GM21737 (cell line): ENCODE results near the gene DPP8.
"Not testable (repeated sequence)": the region's sequence is repeated elsewhere in the genome, so short reads cannot be mapped to it uniquely, and the experiment has no call there.

Experiments
- ATAC-seq: cut with Tn5 transposase; IDR thresholded peaks from one replicate; pipeline ENCODE4 v1.9.1; 2021; ENCODE audit warnings: mild to moderate bottlenecking, moderate library complexity; ENCODE audit not compliant: unreplicated experiment

Gene DPP8

DNA sequence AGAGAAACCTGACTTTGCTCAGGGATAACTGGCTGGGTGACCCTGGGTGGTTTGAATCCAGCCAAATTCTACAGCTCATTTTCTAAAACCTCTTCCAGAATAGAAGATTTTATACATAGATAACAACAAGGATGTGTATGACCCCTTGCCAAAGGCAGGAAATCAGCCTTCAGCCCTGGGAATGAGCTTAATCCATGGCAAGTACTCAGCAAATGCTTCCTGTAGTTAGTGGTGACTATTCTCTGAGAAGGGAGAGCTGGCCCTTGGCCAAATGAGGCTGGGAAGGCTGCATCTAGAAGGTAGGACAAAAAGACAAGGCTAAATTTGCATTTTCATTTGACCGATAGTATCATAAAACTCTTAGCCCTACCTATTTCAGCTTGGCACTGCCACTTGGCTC lies 8.1 kb upstream of the DPP8 start:
- no peak for ATAC-seq

DNA sequence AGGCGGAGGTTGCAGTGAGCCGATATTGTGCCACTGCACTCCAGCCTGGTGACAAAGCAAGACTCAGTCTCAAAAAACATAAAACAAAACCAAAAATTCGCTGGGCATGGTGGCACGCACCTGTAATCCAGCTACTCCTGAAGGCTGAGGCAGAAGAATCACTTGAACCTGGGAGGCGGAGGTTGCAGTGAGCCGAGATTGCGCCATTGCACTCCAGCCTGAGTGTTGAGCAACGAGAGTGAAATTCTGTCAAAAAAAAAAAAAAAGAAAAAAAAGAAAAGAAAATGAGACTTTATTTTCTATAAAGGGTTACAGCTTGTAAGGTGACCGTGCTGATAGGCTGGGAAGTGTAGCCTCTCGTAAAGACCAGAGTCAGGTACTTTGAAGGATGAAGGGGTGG lies 6.7 kb upstream of the DPP8 start:
- no peak for ATAC-seq

DNA sequence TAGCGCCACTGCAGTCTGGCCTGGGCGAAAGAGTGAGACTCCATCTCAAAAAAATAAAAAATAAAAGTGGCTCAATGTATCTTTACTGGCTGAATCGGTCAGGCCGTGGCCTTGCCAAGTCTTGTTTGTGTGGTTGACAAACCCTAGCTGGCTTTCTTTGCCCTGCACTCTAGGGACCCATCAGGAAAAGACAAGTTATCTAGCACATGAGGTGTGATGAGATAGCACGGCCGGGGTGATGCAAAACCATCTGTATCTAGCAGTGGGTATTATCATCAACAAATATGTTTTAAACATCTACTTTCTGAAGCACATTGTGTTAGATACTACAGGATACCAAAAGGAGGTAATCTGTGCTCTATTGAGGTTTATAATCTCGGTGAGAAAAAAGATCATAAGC lies 3.9 kb upstream of the DPP8 start:
- no peak for ATAC-seq

DNA sequence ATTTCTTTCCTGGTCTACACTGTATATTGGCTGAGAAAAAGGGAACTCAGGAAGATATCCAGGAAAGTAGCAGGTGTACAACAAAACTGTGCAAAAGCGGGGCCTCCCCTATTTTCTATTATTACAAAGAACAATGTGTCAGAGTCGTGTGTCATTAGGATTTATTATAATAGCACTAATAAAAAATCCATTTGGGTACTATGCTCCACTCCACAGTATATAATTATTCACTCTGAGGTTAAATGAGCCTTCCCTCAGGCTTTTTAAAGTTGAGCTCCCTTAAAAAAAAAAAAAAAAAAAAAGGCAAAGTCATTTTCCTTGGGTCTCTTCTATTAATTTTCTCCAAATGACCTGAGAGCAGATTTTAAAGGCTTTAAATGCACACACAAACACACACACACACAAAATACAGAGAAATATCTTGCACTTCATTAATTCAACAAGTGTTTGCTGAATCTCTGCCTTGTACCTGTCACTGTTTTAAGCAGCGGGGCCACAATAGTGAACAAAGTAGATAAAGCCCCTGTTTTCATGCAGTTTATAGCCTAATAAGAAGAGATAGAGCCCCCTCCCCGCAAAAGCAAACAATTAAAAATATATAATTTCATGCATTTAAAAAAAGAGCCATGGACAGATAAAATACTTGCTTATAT lies 1.3 kb upstream of the DPP8 start:
- no peak for ATAC-seq

DNA sequence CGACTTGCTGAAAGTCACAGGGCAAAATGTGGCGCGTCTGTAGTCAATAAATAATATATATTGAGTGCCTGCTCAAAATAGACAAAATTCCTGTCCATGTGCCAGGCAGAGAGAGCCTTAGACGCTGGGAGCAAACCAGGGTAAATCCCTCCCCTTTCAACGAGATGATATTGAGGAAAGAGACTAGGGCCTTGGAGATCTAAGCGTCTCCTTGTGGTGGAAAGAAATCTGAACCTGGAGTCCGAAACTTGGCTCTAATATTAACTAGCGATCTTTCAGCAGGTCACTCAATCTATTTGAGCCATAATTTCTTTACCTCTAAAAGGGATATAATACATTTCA lies 348 bp upstream of the DPP8 start:
- no peak for ATAC-seq

DNA sequence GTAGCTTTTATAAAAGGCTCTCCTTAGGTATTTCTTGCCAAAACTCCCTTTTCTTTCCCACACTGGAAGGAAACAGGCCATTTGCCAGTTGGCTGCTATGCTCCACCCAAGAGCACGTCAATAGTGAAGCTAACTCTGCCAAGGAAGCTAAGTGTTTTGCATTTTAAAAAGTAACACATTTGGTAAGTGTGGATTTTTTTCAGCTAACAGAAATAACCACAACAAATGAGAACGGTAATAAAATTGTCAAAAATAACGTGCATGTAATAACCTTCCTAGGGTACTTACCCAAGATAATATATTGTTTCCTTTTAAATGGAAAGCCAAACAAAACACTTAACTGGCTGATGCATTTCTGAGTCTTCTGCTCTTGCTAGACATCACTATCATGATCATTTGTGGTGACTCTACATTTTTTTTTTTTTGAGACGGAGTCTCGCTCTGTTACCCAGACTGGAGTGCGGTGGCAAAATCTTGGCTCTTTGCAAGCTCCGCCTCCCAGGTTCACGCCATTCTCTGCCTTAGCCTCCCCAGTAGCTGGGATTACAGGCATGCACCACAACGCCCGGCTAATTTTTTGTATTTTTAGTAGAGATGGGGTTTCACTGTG lies 4.6 kb downstream of the DPP8 start:
- ATAC-seq = no peak

DNA sequence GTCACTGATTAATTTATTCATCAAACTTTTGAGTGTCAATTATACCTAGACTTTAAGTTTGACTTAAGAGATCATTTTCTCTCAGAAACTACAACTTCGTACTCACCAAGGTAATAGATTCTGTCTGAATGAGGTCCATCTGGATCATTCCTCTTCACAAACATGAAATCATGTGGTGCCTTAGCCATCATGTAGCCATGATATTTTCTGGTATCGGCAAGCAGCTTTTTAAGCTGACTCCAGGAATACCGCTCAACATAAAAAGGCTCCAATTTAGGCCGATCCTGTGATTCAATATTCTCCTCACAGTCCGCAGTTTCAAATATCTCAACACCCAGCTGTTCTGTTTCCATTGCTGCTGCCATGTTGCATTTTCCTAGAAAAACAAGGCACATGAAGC lies 5.3 kb downstream of the DPP8 start:
- ATAC-seq = no peak

DNA sequence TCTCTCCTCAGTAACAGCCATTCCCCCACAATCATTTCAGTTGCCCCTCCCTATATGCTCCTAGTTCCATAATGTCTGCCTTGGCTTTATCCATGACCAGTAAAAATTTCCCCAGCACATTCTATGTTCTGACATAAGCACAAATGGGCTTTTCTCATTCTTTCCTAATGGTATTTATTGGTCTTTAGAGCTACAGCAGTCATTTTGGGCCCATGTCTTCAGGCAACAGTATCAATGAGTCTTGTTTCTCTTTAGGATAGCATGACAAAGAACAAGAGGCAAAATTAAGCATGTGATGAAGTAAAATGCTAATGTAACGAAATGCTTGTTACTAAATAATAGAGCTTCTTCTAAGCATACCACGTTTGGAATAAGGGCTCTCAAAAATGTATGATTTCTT lies 8.2 kb downstream of the DPP8 start:
- ATAC-seq = no peak

DNA sequence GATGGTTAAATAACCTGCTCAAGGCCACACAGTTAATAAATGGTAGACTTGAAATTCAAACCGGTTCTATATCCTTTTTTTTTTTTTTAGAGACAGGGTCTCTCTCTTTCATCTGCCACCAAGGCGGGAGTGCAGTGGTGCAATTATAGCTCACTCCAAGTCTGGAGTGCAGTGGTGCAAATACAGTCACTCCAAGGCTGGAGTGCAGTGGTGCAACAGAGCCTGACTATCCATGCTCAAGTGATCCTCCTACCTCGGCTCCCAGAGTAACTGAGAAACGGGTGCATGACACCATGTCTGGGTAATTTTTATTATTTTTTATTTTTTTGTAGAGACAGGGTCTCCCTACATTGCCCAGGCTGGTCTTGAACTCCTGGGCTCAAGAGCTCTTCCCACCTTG lies 23.4 kb downstream of the DPP8 start:
- no peak for ATAC-seq

DNA sequence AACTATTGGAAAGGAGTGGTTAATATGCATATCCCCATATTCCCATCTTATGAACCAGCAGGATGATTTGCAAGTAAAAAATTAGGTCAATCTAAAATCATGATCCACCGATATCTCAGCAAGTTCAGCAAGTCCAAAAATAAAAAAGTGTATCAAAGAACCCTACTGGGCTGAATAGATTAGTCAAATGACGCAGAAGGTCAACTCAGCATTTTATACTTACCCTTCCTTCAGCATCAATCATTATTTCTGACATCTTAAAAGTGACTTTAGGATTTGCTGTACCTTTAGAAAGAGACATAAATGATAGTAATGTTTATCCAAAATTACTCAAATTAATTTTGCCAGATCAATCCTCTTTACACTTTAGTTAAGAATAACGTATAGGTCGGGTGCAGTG lies 32.6 kb downstream of the DPP8 start:
- no peak for ATAC-seq

DNA sequence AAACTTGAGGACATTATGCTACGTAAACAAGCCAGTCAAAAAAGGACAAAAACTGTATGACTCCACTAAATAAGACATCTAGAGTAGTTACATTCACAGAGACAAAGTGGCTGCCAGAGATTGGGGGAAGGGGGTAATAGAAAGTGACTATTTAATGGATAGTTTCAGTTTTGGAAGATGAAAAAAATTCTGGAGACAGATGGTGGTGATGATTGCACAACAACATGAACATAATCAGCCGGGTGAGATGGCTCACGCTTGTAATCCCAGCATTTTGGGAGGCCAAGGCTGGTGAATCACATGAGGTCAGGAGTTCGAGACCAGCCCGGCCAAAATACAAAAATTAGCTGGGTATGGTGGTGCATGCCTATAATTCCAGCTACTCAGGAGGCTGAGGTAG lies 40.6 kb downstream of the DPP8 start:
- ATAC-seq = no peak

DNA sequence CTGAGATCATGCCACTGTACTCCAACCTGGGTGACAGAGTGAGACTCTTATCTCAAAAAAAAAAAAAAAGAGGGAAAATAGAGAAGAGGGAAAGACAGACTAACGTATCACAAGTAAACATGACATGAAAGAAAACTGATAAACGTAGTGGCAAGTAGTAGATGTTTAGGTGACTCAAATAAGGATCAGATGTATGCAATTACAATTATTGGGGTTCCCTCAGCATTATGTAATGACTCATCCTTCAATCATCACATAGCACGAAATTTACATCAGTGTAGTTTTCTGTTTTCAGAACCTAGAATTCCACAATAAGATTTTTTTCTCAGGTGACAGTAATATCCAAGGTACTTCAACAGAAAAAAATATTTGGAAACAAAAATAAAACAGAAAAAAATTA lies 46.6 kb downstream of the DPP8 start:
- no peak for ATAC-seq

DNA sequence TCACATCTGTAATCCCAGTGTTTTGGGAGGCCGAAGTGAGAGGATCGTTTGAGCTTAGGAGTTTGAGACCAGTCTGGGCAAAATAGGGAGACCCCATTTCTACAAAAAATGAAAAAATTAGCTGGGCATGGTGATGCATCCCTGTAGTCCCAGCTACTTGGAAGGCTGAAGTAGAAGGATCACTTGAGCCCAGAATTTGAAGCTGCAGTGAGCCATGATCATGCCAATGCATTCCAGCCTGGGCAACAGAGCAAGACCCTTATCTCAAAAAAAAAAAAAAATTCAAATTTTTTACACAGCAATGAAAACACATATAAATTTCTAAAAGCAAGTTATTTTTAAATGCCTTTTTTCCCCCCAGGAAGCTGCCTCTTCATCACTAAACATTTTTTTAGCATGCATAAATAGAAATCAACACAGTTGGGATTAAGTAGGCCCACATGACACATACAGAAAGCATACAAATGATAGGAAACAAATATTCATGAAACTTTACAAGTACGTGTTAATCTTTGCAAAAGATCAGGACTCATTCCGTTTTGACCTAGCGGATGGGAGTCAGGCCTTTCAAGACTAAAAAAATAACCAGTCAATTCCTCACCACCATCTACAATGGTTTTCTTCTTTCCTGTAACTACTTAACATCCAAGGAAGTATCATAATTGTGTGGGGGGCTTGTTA lies 49.1 kb downstream of the DPP8 start:
- no peak for ATAC-seq

DNA sequence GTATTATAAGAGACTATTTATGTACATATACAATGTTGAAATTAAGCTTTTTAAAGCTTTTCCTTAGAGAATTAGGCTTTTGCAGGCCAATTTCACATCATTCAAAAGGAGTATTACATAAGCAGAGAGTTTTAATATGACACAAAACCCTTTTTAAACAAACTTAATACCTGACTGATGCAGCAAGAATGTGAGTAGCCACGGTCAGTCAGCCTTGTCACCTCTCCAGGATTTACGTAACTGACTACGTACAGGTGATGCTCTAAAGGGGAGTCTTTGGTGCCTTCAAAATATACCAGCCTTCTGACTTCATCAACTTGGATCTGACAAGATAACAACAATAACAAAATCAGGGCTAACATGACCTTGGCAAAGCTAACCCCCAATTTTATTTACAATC lies 50.6 kb downstream of the DPP8 start:
- no peak for ATAC-seq

DNA sequence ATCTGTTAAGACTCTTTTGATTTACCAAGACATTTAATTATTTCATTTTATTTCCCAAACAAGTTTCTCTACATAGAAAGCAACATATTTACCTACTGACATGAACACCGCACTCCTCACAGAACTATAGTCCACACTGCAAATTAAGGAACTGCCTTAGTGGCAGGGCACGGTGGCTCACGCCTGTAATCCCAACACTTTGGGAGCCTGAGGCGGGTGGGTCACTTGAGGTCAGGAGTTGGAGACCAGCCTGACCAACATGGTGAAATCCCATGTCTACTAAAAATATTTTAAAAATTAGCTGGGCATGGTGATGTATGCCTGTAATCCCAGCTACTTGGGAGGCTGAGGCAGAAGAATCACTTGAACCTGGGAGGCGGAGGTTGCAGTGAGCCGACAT lies 54.4 kb downstream of the DPP8 start:
- not testable (repeated sequence) for ATAC-seq

DNA sequence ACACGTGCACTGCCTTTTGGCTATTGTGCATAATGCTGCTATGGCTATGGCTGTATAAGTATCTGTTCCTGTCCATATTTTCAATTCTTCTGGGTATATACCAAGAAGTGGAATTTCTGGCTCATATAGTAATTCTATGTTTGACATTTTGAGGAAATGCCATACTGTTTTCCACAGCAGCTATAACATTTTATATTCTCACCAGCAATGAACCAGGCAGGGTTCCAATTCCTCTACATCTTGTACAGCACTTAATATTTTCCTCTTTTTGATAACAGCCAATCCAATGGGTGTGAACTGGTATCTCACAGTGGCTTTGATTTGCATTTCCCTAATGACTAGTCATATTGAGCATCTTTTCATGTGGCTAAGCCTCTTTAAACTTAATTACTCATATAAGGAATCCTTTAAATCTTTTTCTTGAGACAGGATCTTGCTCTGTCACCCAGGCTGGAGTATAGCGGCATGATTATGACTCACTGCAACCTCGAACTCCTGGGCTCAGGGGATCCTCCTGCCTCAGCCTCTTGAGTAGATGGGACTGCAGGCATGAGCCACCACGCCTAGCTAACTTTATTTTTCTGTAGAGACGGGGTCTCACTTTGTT lies 56.6 kb downstream of the DPP8 start:
- no peak for ATAC-seq

DNA sequence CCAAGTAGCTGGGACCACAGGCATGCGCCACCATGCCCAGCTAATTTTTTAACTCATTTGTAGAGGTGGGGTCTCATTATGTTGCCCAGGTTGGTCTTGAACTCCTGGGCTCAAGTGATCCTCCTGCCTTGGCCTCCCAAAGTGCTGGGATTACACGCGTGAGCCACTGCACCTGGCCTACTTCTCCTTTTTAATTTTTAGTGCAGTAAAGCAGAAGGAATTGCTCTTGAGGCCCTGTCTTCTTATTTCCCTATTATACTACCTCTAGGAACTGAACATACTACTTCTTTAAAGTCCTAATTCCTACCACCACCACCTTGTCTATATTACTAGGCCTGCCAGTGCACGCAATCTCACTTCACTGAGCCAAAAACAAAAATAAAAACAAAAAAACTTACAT lies 62.2 kb downstream of the DPP8 start:
- not testable (repeated sequence) for ATAC-seq

DNA sequence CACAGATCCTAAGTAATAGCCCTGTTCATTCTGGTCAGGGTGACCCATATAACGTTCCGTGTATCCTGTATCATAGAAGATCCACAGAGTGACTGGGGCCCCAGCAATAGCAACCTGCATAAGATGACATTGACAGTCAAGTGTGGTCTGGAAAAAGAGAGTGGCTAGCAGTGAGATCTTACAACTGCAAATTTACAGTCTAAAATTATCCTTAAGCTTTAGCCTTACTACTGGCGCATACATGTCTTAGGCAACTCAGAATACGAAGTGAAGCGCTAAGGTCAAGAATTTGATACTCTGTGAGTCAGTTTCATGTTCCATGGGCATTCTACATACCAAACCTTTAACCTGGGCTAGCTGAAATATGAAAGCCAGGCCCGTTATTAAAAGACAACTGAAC lies 65.5 kb downstream of the DPP8 start:
- ATAC-seq = no peak

DNA sequence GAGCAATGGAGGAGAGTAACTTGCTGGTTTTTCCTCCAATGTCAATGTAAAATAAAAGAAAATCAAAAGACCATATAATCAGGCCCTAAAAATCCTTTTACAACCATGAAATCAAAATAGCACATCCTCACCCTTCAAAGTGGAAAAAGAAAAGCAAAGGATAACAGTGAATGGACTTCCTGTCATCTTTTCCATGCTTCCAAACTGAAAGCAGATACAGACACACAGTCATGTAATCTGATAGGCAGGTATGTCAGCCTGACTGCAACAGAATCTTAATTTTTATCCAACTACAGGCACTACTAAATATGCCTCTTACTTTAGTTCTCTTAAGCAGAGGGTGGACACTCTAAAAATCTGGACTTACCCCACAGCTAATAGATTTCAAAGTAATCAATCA lies 66.9 kb downstream of the DPP8 start:
- ATAC-seq = no peak

DNA sequence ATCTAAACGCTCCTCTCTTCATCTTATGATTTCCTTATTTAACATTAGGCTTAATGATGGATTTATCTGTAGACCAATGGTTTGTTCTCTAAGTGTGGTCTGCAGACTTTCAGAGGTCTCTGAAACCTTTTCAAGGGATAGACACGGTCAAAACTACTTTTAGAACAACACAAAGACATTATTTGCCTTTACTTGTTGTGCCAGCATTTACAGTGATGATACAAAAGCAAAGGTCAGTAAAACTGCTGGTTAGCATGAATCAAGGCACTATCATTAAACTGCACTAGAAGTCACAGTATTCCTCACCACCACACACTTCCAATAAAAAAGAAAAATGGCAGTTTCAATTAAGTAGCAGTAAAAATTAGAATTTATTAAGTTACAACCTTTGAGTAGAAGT lies 70.3 kb downstream of the DPP8 start:
- ATAC-seq = no peak

DNA sequence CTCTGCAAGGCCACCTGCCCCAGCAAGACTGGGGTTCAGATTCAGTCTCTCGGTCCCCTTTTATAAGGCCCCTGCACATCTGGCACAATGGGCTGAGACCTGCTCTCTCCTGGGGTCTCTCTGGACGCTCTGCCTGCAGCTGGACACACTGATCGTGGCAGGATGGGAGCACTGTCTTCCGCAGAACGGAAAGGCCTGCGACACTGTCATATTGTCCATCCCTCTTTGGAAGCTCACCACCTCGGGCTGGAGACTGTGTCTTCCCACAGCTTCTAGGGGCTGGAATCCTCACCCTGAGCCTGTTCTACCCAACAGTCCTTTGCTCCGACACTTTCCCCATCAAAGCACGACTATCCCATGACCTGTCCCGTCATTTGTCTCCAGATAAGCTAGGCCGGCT lies 83.3 kb downstream of the DPP8 start:
- ATAC-seq = no peak

DNA sequence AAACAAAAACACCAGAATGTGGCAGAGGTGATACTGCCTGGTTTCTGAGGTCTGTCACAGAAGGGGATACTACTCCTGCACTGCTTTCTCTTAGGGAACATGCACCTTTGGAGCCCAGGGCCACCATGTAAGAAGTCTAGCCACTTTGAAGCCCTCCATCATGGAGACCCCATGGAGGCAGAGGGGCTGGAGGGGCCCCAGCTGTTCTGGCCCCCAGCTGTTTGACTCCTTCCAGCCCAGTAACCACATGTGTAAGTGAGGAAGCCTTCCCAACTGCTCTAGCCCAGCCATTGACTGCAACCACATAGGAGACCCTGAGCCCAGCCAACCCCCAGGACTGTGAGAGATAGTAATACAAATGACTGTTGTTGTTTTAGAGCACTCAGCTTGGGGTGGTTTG lies 85.8 kb downstream of the DPP8 start:
- ATAC-seq = no peak
